GM21825 (cell line): ENCODE data around the gene OR51B2.
A peak's percentile ranks its signal among the peaks of the same experiment; 100 is the strongest.
"Not testable (repeated sequence)": the region's sequence is repeated elsewhere in the genome, so short reads cannot be mapped to it uniquely, and the experiment has no call there.

Experiments
- ATAC-seq: cut with Tn5 transposase; IDR thresholded peaks from one replicate; pipeline ENCODE4 v1.9.1; 2021; ENCODE audit warnings: mild to moderate bottlenecking, moderate library complexity; ENCODE audit not compliant: unreplicated experiment

The OR51B2 gene

GRCh38 chr11:5324197-5324596, at the start of gene OR51B2:
OR51B2 (minus strand) TSS chr11:5324297; CDS start chr11:5324297, 0 bp downstream.
- ATAC-seq: no peak

GRCh38 chr11:5369789-5370188, 45.7 kb upstream of the OR51B2 start:
- peak; percentile 72 for ATAC-seq

GRCh38 chr11:5368502-5369043, 44.5 kb upstream of the OR51B2 start:
- no peak for ATAC-seq

GRCh38 chr11:5367448-5368074, 43.5 kb upstream of the OR51B2 start:
- ATAC-seq: no peak

- ATAC-seq: no peak
Measured at GRCh38 chr11:5366856-5367255, 42.8 kb upstream of the OR51B2 start.

- not testable (repeated sequence) for ATAC-seq
Measured at GRCh38 chr11:5366365-5366764, 42.3 kb upstream of the OR51B2 start.

- no peak for ATAC-seq
Measured at GRCh38 chr11:5364214-5364613, 40.1 kb upstream of the OR51B2 start.

GRCh38 chr11:5363679-5364078, 39.6 kb upstream of the OR51B2 start:
- ATAC-seq: no peak

- no peak for ATAC-seq
Measured at GRCh38 chr11:5362017-5362625, 38.0 kb upstream of the OR51B2 start.

GRCh38 chr11:5356031-5356430, 31.9 kb upstream of the OR51B2 start:
- not testable (repeated sequence) for ATAC-seq

GRCh38 chr11:5351208-5351607, 27.1 kb upstream of the OR51B2 start, which contains the start of gene OR51B6:
OR51B6 (plus strand) TSS chr11:5351508; CDS start chr11:5351508, 0 bp downstream.
- no peak for ATAC-seq

- ATAC-seq: no peak
Measured at GRCh38 chr11:5349550-5349949, 25.5 kb upstream of the OR51B2 start.

GRCh38 chr11:5348551-5349194, 24.6 kb upstream of the OR51B2 start:
- no peak for ATAC-seq

- ATAC-seq: no peak
Measured at GRCh38 chr11:5345831-5346230, 21.7 kb upstream of the OR51B2 start.

- ATAC-seq: no peak
Measured at GRCh38 chr11:5343474-5344335, 19.6 kb upstream of the OR51B2 start, which contains the start of gene OR51B5. OR51B5 (minus strand) TSS chr11:5343524; CDS start chr11:5343524, 0 bp downstream.

- ATAC-seq: peak; percentile 79
Measured at GRCh38 chr11:5339771-5340322, 15.8 kb upstream of the OR51B2 start.

- not testable (repeated sequence) for ATAC-seq
Measured at GRCh38 chr11:5337253-5337652, 13.2 kb upstream of the OR51B2 start.

GRCh38 chr11:5336331-5336730, 12.2 kb upstream of the OR51B2 start:
- ATAC-seq: no peak

- ATAC-seq: no peak
Measured at GRCh38 chr11:5335170-5335569, 11.1 kb upstream of the OR51B2 start.

GRCh38 chr11:5317292-5317691, 6.8 kb downstream of the OR51B2 start:
- ATAC-seq: no peak
